GM23338 (cell line): ENCODE measurements around the gene PER1. TPM values are rescaled to one million over a fixed set of nuclear protein-coding genes. Genes with fewer than 3 reads are reported as not detected.

Source experiments
- ATAC-seq: fragments of 200-7000 bp; cut with Tn5 transposase; 3 replicates; pipeline ENCODE4 v1.9.1; 2020
- DNase-seq: peaks from one replicate; pipeline ENCODE4 v3.0.0-alpha.2; 2015; ENCODE audit warnings: low spot score
- H2AFZ ChIP-seq: fragments of 200-600 bp; sonication (generic); 2 replicates; pipeline ENCODE4 v1.8.0; 2016; ENCODE audit warnings: antibody characterized with exemption, mild to moderate bottlenecking, moderate library complexity
- H3F3A ChIP-seq: fragments of 200-600 bp; sonication (generic); replicated peaks from 2 replicates; pipeline ENCODE4 v1.8.0; 2017; ENCODE audit warnings: antibody characterized with exemption, mixed run types, low read depth
- H3K27ac ChIP-seq: fragments of 200-600 bp; sonication (generic); 2 replicates; pipeline ENCODE4 v1.6.1; 2016; ENCODE audit warnings: low read depth
- H3K27me3 ChIP-seq: fragments of 200-600 bp; sonication (generic); 2 replicates; pipeline ENCODE4 v1.8.0; 2016; ENCODE audit warnings: mild to moderate bottlenecking, mixed run types, moderate library complexity; ENCODE audit not compliant: insufficient read depth
- H3K36me3 ChIP-seq: fragments of 200-600 bp; sonication (generic); 2 replicates; pipeline ENCODE4 v1.8.0; 2016; ENCODE audit warnings: mild to moderate bottlenecking; ENCODE audit not compliant: insufficient read depth
- H3K4me1 ChIP-seq: fragments of 200-600 bp; sonication (generic); 2 replicates; pipeline ENCODE4 v1.8.0; 2016; ENCODE audit warnings: mild to moderate bottlenecking, moderate library complexity; ENCODE audit not compliant: insufficient read depth
- H3K4me2 ChIP-seq: fragments of 200-600 bp; sonication (generic); 2 replicates; pipeline ENCODE4 v1.7.1; 2017; ENCODE audit warnings: mixed run types
- H3K4me3 ChIP-seq: fragments of 200-600 bp; sonication (generic); 2 replicates; pipeline ENCODE4 v1.6.1; 2016; ENCODE audit warnings: mixed run types
- H3K79me2 ChIP-seq: fragments of 200-600 bp; sonication (generic); replicated peaks from 2 replicates; pipeline ENCODE4 v1.8.0; 2017; ENCODE audit warnings: mild to moderate bottlenecking; ENCODE audit not compliant: insufficient read depth
- H3K9me2 ChIP-seq: fragments of 200-600 bp; sonication (generic); 2 replicates; pipeline ENCODE4 v1.8.0; 2017; ENCODE audit not compliant: insufficient read depth
- H4K20me1 ChIP-seq: fragments of 200-600 bp; sonication (generic); replicated peaks from 2 replicates; pipeline ENCODE4 v1.8.0; 2017; ENCODE audit warnings: mild to moderate bottlenecking; ENCODE audit not compliant: insufficient read depth
- H3K27ac Mint-ChIP-seq: 2 replicates; pipeline ENCODE4 v1.8.0; 2020; ENCODE audit warnings: inconsistent platforms, mild to moderate bottlenecking, moderate library complexity, mixed read lengths
- H3K27me3 Mint-ChIP-seq: 3 replicates; pipeline ENCODE4 v1.8.0; 2022; ENCODE audit warnings: low read depth, mild to moderate bottlenecking, moderate library complexity, mixed read lengths, inconsistent platforms; ENCODE audit not compliant: insufficient read depth, poor library complexity
- H3K36me3 Mint-ChIP-seq: 3 replicates; pipeline ENCODE4 v1.8.0; 2021; ENCODE audit warnings: low read depth, mild to moderate bottlenecking, inconsistent platforms, moderate library complexity, mixed read lengths
- H3K4me1 Mint-ChIP-seq: 3 replicates; pipeline ENCODE4 v1.8.0; 2020; ENCODE audit warnings: mild to moderate bottlenecking, inconsistent platforms, mixed read lengths
- H3K4me3 Mint-ChIP-seq: 3 replicates; pipeline ENCODE4 v1.8.0; 2021; ENCODE audit warnings: moderate library complexity, mild to moderate bottlenecking, inconsistent platforms, mixed read lengths
- H3K9me3 Mint-ChIP-seq: 3 replicates; pipeline ENCODE4 v1.8.0; 2020; ENCODE audit warnings: moderate library complexity, mild to moderate bottlenecking, inconsistent platforms, mixed read lengths
- CREB1 ChIP-seq: fragments of 250-450 bp; sonication (Bioruptor Pico); IDR thresholded peaks from 2 replicates; pipeline ENCODE4 v1.5.0; 2020; ENCODE audit warnings: low read depth, mild to moderate bottlenecking, moderate library complexity
- CTCF ChIP-seq, 2 experiments: fragments of 200-600 bp in 1 of 2; sonication (generic) in 1 of 2; conservative IDR thresholded peaks; 2 replicates each; pipeline versions ENCODE4 v1.5.1 to v1.6.1; 2016 to 2017; ENCODE audit warnings: antibody characterized with exemption in 2 of 2, low read depth in 2 of 2, mild to moderate bottlenecking in 2 of 2, moderate library complexity in 1 of 2
- ETS1 ChIP-seq: IDR thresholded peaks from 2 replicates; pipeline ENCODE4 v1.6.1; 2016; ENCODE audit warnings: antibody characterized with exemption
- EZH2 ChIP-seq: fragments of 200-600 bp; sonication (generic); IDR thresholded peaks from one replicate; pipeline ENCODE4 v1.8.0; 2017; ENCODE audit warnings: antibody characterized with exemption, mild to moderate bottlenecking, low read depth; ENCODE audit not compliant: unreplicated experiment
- EZH2phosphoT487 ChIP-seq: fragments of 200-600 bp; sonication (generic); IDR thresholded peaks from one replicate; pipeline ENCODE4 v1.8.1; 2018; ENCODE audit warnings: antibody characterized with exemption; ENCODE audit not compliant: unreplicated experiment
- JUNB ChIP-seq: IDR thresholded peaks from one replicate; pipeline ENCODE4 v1.6.1; 2016; ENCODE audit warnings: antibody characterized with exemption; ENCODE audit not compliant: unreplicated experiment
- NANOG ChIP-seq: IDR thresholded peaks from 2 replicates; pipeline ENCODE4 v1.6.1; 2016; ENCODE audit warnings: antibody characterized with exemption, borderline replicate concordance
- POLR2AphosphoS5 ChIP-seq: IDR thresholded peaks from 2 replicates; pipeline ENCODE4 v1.6.1; 2016; ENCODE audit warnings: antibody characterized with exemption, low read depth
- REST ChIP-seq: IDR thresholded peaks from one replicate; pipeline ENCODE4 v1.6.1; 2018; ENCODE audit warnings: antibody characterized with exemption; ENCODE audit not compliant: unreplicated experiment
- STAT1 ChIP-seq: IDR thresholded peaks from one replicate; pipeline ENCODE4 v1.6.1; 2016; ENCODE audit warnings: antibody characterized with exemption; ENCODE audit not compliant: unreplicated experiment
- ZNF114 ChIP-seq: fragments of 250-450 bp; sonication (Bioruptor Pico); IDR thresholded peaks from 2 replicates; pipeline ENCODE4 v1.5.0; 2020; ENCODE audit warnings: mild to moderate bottlenecking, moderate library complexity
- ZNF331 ChIP-seq: fragments of 250-450 bp; sonication (Bioruptor Pico); IDR thresholded peaks from 2 replicates; pipeline ENCODE4 v1.5.0; 2020; ENCODE audit warnings: low read depth, mild to moderate bottlenecking, moderate library complexity
- ZNF462 ChIP-seq: fragments of 250-450 bp; sonication (Bioruptor Pico); IDR thresholded peaks from 2 replicates; pipeline ENCODE4 v1.5.0; 2020; ENCODE audit warnings: mild to moderate bottlenecking, moderate library complexity
- polyA plus RNA-seq: library from polyadenylated mRNA; unstranded; fragments of >200 nt; fragmentation: Nextera tagmentation; extraction: Ambion mirVana; gene quantifications from 2 replicates; pipeline ENCODE4 v1.2.1, GENCODE V29; 2016
- total RNA-seq: library from RNA; depleted of rRNA; stranded (reverse); fragments of >200 nt; shearing (Covaris generic); gene quantifications from 2 replicates; pipeline ENCODE4 v1.2.3, GENCODE V29; 2014

Gene PER1
- total and polyA plus RNA-seq, 2 experiments from 2014 or later = 12.2 to 36.1 TPM

GRCh38 chr17:8104911-8105310, 47.3 kb downstream of the PER1 start:
- Histone ChIP-seq H3F3A (no peaks in the 10 kb centered on the region), H4K20me1 (no peaks in the 10 kb centered on the region), H3K4me1 (no peaks in the 10 kb centered on the region), H3K27ac (no peak overlapping the region), H3K4me2 (no peak overlapping the region), H3K4me3 (no peak overlapping the region), H3K27me3 (peaks cover 26% of the 10 kb centered on the region), H3K79me2 (no peaks in the 10 kb centered on the region), H2AFZ (no peak overlapping the region), H3K9me2 (no peaks in the 10 kb centered on the region; the same call in 1 of the 2 replicates), H3K36me3 (no peaks in the 10 kb centered on the region)
- TF ChIP-seq EZH2 (no peak), CTCF (conservative IDR thresholded peaks at IDR 0.05; ENCODE audit: low read depth in 2 of 2) (no peak), CREB1 (CRISPR knock-in tag) (no peak), JUNB (no peak), EZH2phosphoT487 (no peak), NANOG (no peak), STAT1 (no peak), ZNF331 (CRISPR knock-in tag) (no peak), ZNF462 (CRISPR knock-in tag) (no peak), ZNF114 (CRISPR knock-in tag) (no peak), REST (no peak), POLR2AphosphoS5 (no peak), ETS1 (no peak)
- ATAC-seq (no peak), DNase-seq (no peak)
- H3K4me3 Mint-ChIP-seq = no peak overlapping the region
- no peak overlapping the region for H3K27ac Mint-ChIP-seq
- H3K4me1 Mint-ChIP-seq = peaks cover 9% of the 10 kb centered on the region
- no peaks in the 10 kb centered on the region for H3K36me3 Mint-ChIP-seq
- peaks cover 26% of the 10 kb centered on the region for H3K27me3 Mint-ChIP-seq
- H3K9me3 Mint-ChIP-seq = no peaks in the 10 kb centered on the region
